ENCODE data around the gene MAN2A2. TPM values are rescaled to one million over a fixed set of nuclear protein-coding genes. Genes with fewer than 3 reads are reported as not detected.
A peak's percentile ranks its signal among the peaks of the same experiment; 100 is the strongest.

MAN2A2 gene
- total and polyA plus RNA-seq, 2 donors (not counting 3 experiments of a cell fraction or from before 2014, with no cell fraction given): 60.9 to 77.7 TPM

- peaks cover 19 to 65% of the 10 kb centered on the region in 2 experiments for H3K36me3 ChIP-seq (ENCODE audit: control insufficient read depth in 2 of 2, extremely low read depth in 1 of 2, insufficient read depth in 2 of 2, low read length in 2 of 2)
- intact Hi-C loops (cut with micrococcal nuclease) (no loop called here), dilution Hi-C loops (cut with MboI; ENCODE audit: extremely low pct_ligation_motif_present, low sequenced_read_pairs) (no loop called here)
- CTCF ChIA-PET: interaction anchor here (2.3 to 2.8 kb wide), 2 partner anchors 8 to 15 kb away, joined by 24 to 29 read pairs; partner anchors contain the start of genes HDDC3 and UNC45A
- H4K20me1 ChIP-seq (replicated peaks; ENCODE audit: control insufficient read depth, extremely low read depth, insufficient read depth, low read length): no peaks in the 10 kb centered on the region
- H3K79me2 ChIP-seq (ENCODE audit: control insufficient read depth, insufficient read depth, low read length): no peaks in the 10 kb centered on the region
- H3K9me3 ChIP-seq (replicated peaks; ENCODE audit: control insufficient read depth, insufficient read depth, low read length): no peaks in the 10 kb centered on the region
- no peak overlapping the region for H3K4me2 ChIP-seq (ENCODE audit: insufficient read depth, low read length)
- peaks cover 10% of the 10 kb centered on the region for H3K4me1 ChIP-seq (ENCODE audit: control insufficient read depth, extremely low read depth, insufficient read depth, low read length)
- POLR2A ChIA-PET: no interaction called here
- H3K9ac ChIP-seq (replicated peaks; ENCODE audit: extremely low read depth, insufficient read depth, low read length): no peak overlapping the region
- no peak for TF ChIP-seq JUN (IDR thresholded peaks at IDR 0.05; ENCODE audit: borderline replicate concordance, insufficient read depth, insufficient read length, low read depth)
- TF ChIP-seq EZH2 (IDR thresholded peaks at IDR 0.05; ENCODE audit: borderline replicate concordance, low read depth, low read length, severe bottlenecking): no peak
- TF ChIP-seq CTCF (IDR thresholded peaks at IDR 0.05; ENCODE audit: extremely low read depth in 1 of 2, insufficient read depth in 1 of 2, low read depth in 1 of 2, low read length in 2 of 2): no peak
- no peak for FAIRE-seq
- no peak overlapping the region for H3K27ac ChIP-seq (ENCODE audit: insufficient read depth, low read depth, low read length)
- no peaks in the 10 kb centered on the region for H3K9me1 ChIP-seq (replicated peaks; ENCODE audit: control insufficient read depth, extremely low read depth, insufficient read depth, low read length)
- no peaks in the 10 kb centered on the region for H3K27me3 ChIP-seq (ENCODE audit: control insufficient read depth in 2 of 2, insufficient read depth in 2 of 2, low read length in 2 of 2)
- no peak for DNase-seq (ENCODE audit: low read depth, low spot score)
- no TSS peak for BruUV-seq (replicated peaks)
- no peak overlapping the region for H2AFZ ChIP-seq (ENCODE audit: low read depth, low read length)
- H3K4me3 ChIP-seq (replicated peaks in 1 of 3; ENCODE audit: insufficient read depth in 1 of 3, low read depth in 1 of 3, low read length in 3 of 3): no peak overlapping the region
Observed at GRCh38 chr15:90948506-90948905, 45.4 kb downstream of the MAN2A2 start.

- TF ChIP-seq POLR2A (IDR thresholded peaks at IDR 0.05; ENCODE audit: low read depth, low read length) (no peak), JUN (IDR thresholded peaks at IDR 0.05; ENCODE audit: borderline replicate concordance, insufficient read depth, insufficient read length, low read depth) (no peak), GATA2 (IDR thresholded peaks at IDR 0.05; ENCODE audit: insufficient read depth, insufficient read length, low read depth, low read length) (no peak), FOS (IDR thresholded peaks at IDR 0.05; ENCODE audit: borderline replicate concordance, insufficient read depth, low read length) (no peak), POLR2AphosphoS5 (IDR thresholded peaks at IDR 0.05; ENCODE audit: insufficient read depth, low read depth, low read length) (no peak), MYC (IDR thresholded peaks at IDR 0.05; ENCODE audit: low read depth, low read length) (no peak), CTCF (IDR thresholded peaks at IDR 0.05; ENCODE audit: extremely low read depth in 1 of 2, insufficient read depth in 1 of 2, low read depth in 1 of 2, low read length in 2 of 2) (no peak), MAX (IDR thresholded peaks at IDR 0.05; ENCODE audit: insufficient read depth, insufficient read length) (no peak), EZH2 (IDR thresholded peaks at IDR 0.05; ENCODE audit: borderline replicate concordance, low read depth, low read length, severe bottlenecking) (no peak)
- ChIA-PET POLR2A (no interaction called here), CTCF (interaction anchor here (1.2 to 2.3 kb wide), 3 partner anchors 16 to 321 kb away, joined by 3 to 29 read pairs (median 4); partner anchors contain the start of genes HDDC3 and UNC45A)
- Histone ChIP-seq H3K4me2 (ENCODE audit: insufficient read depth, low read length) (no peak overlapping the region), H2AFZ (ENCODE audit: low read depth, low read length) (no peak overlapping the region), H4K20me1 (replicated peaks; ENCODE audit: control insufficient read depth, extremely low read depth, insufficient read depth, low read length) (no peaks in the 10 kb centered on the region), H3K79me2 (ENCODE audit: control insufficient read depth, insufficient read depth, low read length) (no peaks in the 10 kb centered on the region), H3K9me1 (replicated peaks; ENCODE audit: control insufficient read depth, extremely low read depth, insufficient read depth, low read length) (no peaks in the 10 kb centered on the region), H3K9me3 (replicated peaks; ENCODE audit: control insufficient read depth, insufficient read depth, low read length) (no peaks in the 10 kb centered on the region), H3K9ac (replicated peaks; ENCODE audit: extremely low read depth, insufficient read depth, low read length) (no peak overlapping the region), H3K4me1 (ENCODE audit: control insufficient read depth, extremely low read depth, insufficient read depth, low read length) (peaks cover 10% of the 10 kb centered on the region), H3K4me3 (replicated peaks in 1 of 3; ENCODE audit: insufficient read depth in 1 of 3, low read depth in 1 of 3, low read length in 3 of 3) (no peak overlapping the region), H3K36me3 (ENCODE audit: control insufficient read depth in 2 of 2, extremely low read depth in 1 of 2, insufficient read depth in 2 of 2, low read length in 2 of 2) (peaks cover 21 to 62% of the 10 kb centered on the region in 2 experiments), H3K27me3 (ENCODE audit: control insufficient read depth in 2 of 2, insufficient read depth in 2 of 2, low read length in 2 of 2) (no peaks in the 10 kb centered on the region), H3K27ac (ENCODE audit: insufficient read depth, low read depth, low read length) (peak overlapping the region; percentile 46)
- DNase-seq (ENCODE audit: low read depth, low spot score) (no peak), FAIRE-seq (no peak)
- intact Hi-C loops (cut with micrococcal nuclease) (no loop called here), dilution Hi-C loops (cut with MboI; ENCODE audit: extremely low pct_ligation_motif_present, low sequenced_read_pairs) (no loop called here)
- no TSS peak for BruUV-seq (replicated peaks)
Observed at GRCh38 chr15:90949979-90950675, 47.0 kb downstream of the MAN2A2 start.
